GM19025 (cell line): ENCODE data around the gene PTK6.
"Not testable (repeated sequence)": the region's sequence is repeated elsewhere in the genome, so short reads cannot be mapped to it uniquely, and the experiment has no call there.

ENCODE experiments used
- ATAC-seq: cut with Tn5 transposase; IDR thresholded peaks from one replicate; pipeline ENCODE4 v1.9.1; 2021; ENCODE audit warnings: mild to moderate bottlenecking, low read depth, moderate library complexity; ENCODE audit not compliant: unreplicated experiment

The PTK6 gene

GRCh38 chr20:63559485-63560332 lies 22.5 kb upstream of the PTK6 start:
- not testable (repeated sequence) for ATAC-seq

- ATAC-seq = no peak
These were observed 21.8 kb upstream of the PTK6 start for GRCh38 chr20:63558804-63559484.

- ATAC-seq = no peak
These were observed 20.3 kb upstream of the PTK6 start for GRCh38 chr20:63557481-63557891.

GRCh38 chr20:63556873-63557478 lies 19.8 kb upstream of the PTK6 start:
- no peak for ATAC-seq

- no peak for ATAC-seq
These were observed 18.6 kb upstream of the PTK6 start for GRCh38 chr20:63555661-63556381.

GRCh38 chr20:63554361-63555278 lies 17.4 kb upstream of the PTK6 start:
- no peak for ATAC-seq

GRCh38 chr20:63553933-63554290 lies 16.7 kb upstream of the PTK6 start, which contains the start of gene FNDC11:
TSS of gene FNDC11 (plus strand) at chr20:63554159. CDS start at chr20:63555664, 1,505 bp downstream.
- ATAC-seq = no peak

- ATAC-seq = no peak
These were observed 16.2 kb upstream of the PTK6 start for GRCh38 chr20:63553251-63553932.

GRCh38 chr20:63552481-63553249 lies 15.5 kb upstream of the PTK6 start:
- ATAC-seq = no peak

- no peak for ATAC-seq
These were observed 13.9 kb upstream of the PTK6 start for GRCh38 chr20:63551068-63551467.

- no peak for ATAC-seq
These were observed 12.6 kb upstream of the PTK6 start for GRCh38 chr20:63549679-63550282.

- ATAC-seq = no peak
These were observed 11.8 kb upstream of the PTK6 start for GRCh38 chr20:63549019-63549418.

GRCh38 chr20:63548542-63548941 lies 11.4 kb upstream of the PTK6 start:
- no peak for ATAC-seq

GRCh38 chr20:63547725-63548480 lies 10.7 kb upstream of the PTK6 start, which contains the start of gene SRMS:
TSS of gene SRMS (minus strand) at chr20:63547749. CDS start at chr20:63547463, 286 bp downstream.
- ATAC-seq = no peak

- no peak for ATAC-seq
These were observed 10.0 kb upstream of the PTK6 start for GRCh38 chr20:63546956-63547724.

GRCh38 chr20:63546256-63546955 lies 9.2 kb upstream of the PTK6 start:
- ATAC-seq = no peak
